Myocyte (in vitro differentiated cells): ENCODE data around the gene CDK4. TPM values are rescaled to one million over a fixed set of nuclear protein-coding genes. Genes with fewer than 3 reads are reported as not detected.

ENCODE experiments used
- DNase-seq: peaks from one replicate; pipeline ENCODE4 v3.0.0-alpha.2; 2012; ENCODE audit warnings: low read depth
- total RNA-seq: library from RNA; depleted of rRNA; stranded (reverse); fragments of >200 nt; gene quantifications from 2 replicates; pipeline ENCODE4 v1.2.3, GENCODE V29; 2014

CDK4 gene
- total RNA-seq, 1 donor from 2014 or later, result 180 TPM

- DNase-seq, result no peak
Measured at GRCh38 chr12:57757771-57758170, 5.7 kb upstream of the CDK4 start.

GRCh38 chr12:57756406-57757341, 4.6 kb upstream of the CDK4 start:
- DNase-seq, result no peak

- DNase-seq, result no peak
Measured at GRCh38 chr12:57755454-57756372, 3.6 kb upstream of the CDK4 start.

- no peak for DNase-seq
Measured at GRCh38 chr12:57755194-57755453, 3.0 kb upstream of the CDK4 start.

GRCh38 chr12:57754411-57755193, 2.5 kb upstream of the CDK4 start, which contains the start of gene MARCHF9:
Gene MARCHF9 (plus strand): TSS chr12:57755103. CDS start chr12:57755529, 426 bp downstream.
- peak; percentile 69 for DNase-seq

- DNase-seq, result no peak
Measured at GRCh38 chr12:57753756-57754337, 1.7 kb upstream of the CDK4 start.

- no peak for DNase-seq
Measured at GRCh38 chr12:57752668-57753000, 524 bp upstream of the CDK4 start.

GRCh38 chr12:57751432-57751787, 700 bp downstream of the CDK4 start:
- DNase-seq, result no peak

- no peak for DNase-seq
Measured at GRCh38 chr12:57750561-57751431, 1.3 kb downstream of the CDK4 start.

- no peak for DNase-seq
Measured at GRCh38 chr12:57749061-57749460, 3.0 kb downstream of the CDK4 start.

- no peak for DNase-seq
Measured at GRCh38 chr12:57746025-57746424, 6.1 kb downstream of the CDK4 start.

GRCh38 chr12:57745485-57745881, 6.6 kb downstream of the CDK4 start:
- no peak for DNase-seq

GRCh38 chr12:57744777-57745484, 7.2 kb downstream of the CDK4 start, which contains the start of gene TSPAN31:
Gene TSPAN31 (plus strand): TSS chr12:57745039. CDS start chr12:57745155, 116 bp downstream.
- peak; percentile 99 for DNase-seq

GRCh38 chr12:57744194-57744776, 7.8 kb downstream of the CDK4 start:
- no peak for DNase-seq

GRCh38 chr12:57743769-57744168, 8.3 kb downstream of the CDK4 start:
- no peak for DNase-seq

- no peak for DNase-seq
Measured at GRCh38 chr12:57741844-57742738, 10.0 kb downstream of the CDK4 start.

- DNase-seq, result no peak
Measured at GRCh38 chr12:57741413-57741789, 10.7 kb downstream of the CDK4 start.
